Endodermal cell (in vitro differentiated cells): ENCODE results near the gene FAM221A. TPM values are rescaled to one million over a fixed set of nuclear protein-coding genes. Genes with fewer than 3 reads are reported as not detected.

ENCODE experiments used
- DNase-seq: peaks from one replicate; pipeline ENCODE4 v3.0.0-alpha.2; 2017
- H3K27ac ChIP-seq: 2 replicates; pipeline ENCODE4 v1.5.1; 2013; ENCODE audit warnings: mild to moderate bottlenecking, low read depth, low read length, moderate library complexity
- H3K27me3 ChIP-seq: 2 replicates; pipeline ENCODE4 v1.6.1; 2013; ENCODE audit warnings: mild to moderate bottlenecking, low read length, moderate library complexity; ENCODE audit not compliant: insufficient read depth, control insufficient read depth, poor library complexity, severe bottlenecking
- H3K36me3 ChIP-seq: 2 replicates; pipeline ENCODE4 v1.7.0; 2013; ENCODE audit warnings: mild to moderate bottlenecking, low read length, moderate library complexity; ENCODE audit not compliant: control insufficient read depth, insufficient read depth
- H3K4me1 ChIP-seq: one replicate; pipeline ENCODE4 v1.7.0; 2013; ENCODE audit warnings: low read length; ENCODE audit not compliant: control insufficient read depth, insufficient read depth
- H3K4me3 ChIP-seq: 2 replicates; pipeline ENCODE4 v1.5.1; 2013; ENCODE audit warnings: mild to moderate bottlenecking, low read length, moderate library complexity
- H3K9ac ChIP-seq: 2 replicates; pipeline ENCODE4 v1.6.1; 2013; ENCODE audit warnings: mild to moderate bottlenecking, low read length, moderate library complexity; ENCODE audit not compliant: poor library complexity, severe bottlenecking; ENCODE audit errors: extremely low read depth
- H3K9me3 ChIP-seq: 2 replicates; pipeline ENCODE4 v1.6.1; 2013; ENCODE audit warnings: mild to moderate bottlenecking, low read length, moderate library complexity; ENCODE audit not compliant: control insufficient read depth
- H3K27ac Mint-ChIP-seq: 2 replicates; pipeline ENCODE4 v1.8.0; 2020; ENCODE audit warnings: mixed read lengths
- H3K27me3 Mint-ChIP-seq: 2 replicates; pipeline ENCODE4 v1.8.0; 2021; ENCODE audit warnings: mild to moderate bottlenecking, mixed read lengths; ENCODE audit not compliant: insufficient read depth
- H3K36me3 Mint-ChIP-seq: 2 replicates; pipeline ENCODE4 v1.8.0; 2020; ENCODE audit warnings: low read depth, mixed read lengths
- H3K4me1 Mint-ChIP-seq: 2 replicates; pipeline ENCODE4 v1.8.0; 2020; ENCODE audit warnings: mixed read lengths
- H3K4me3 Mint-ChIP-seq: 2 replicates; pipeline ENCODE4 v1.8.0; 2020; ENCODE audit warnings: mild to moderate bottlenecking, moderate library complexity, mixed read lengths
- H3K9me3 Mint-ChIP-seq: 2 replicates; pipeline ENCODE4 v1.8.0; 2020; ENCODE audit warnings: mild to moderate bottlenecking, mixed read lengths
- CTCF ChIP-seq: fragments of 200-600 bp; sonication (generic); conservative IDR thresholded peaks from 2 replicates; pipeline ENCODE4 v1.5.0; 2021; ENCODE audit warnings: antibody characterized with exemption, mild to moderate bottlenecking
- WGBS, 2 experiments: methylation state at CpG; one replicate each; pipeline versions ENCODE4 v1.1.5 to v1.1.7; 2013; ENCODE audit warnings: missing lambda C conversion rate in 2 of 2, mixed read lengths in 1 of 2; ENCODE audit not compliant: insufficient coverage in 1 of 2, insufficient read length in 1 of 2; 5-methylcytosine and 5-hydroxymethylcytosine counted together
- total RNA-seq, 2 donors: library from RNA; stranded (reverse); fragmentation: NEBNext Ultra II Directional in 1 of 2; extraction: Animal tissue kit (Norgen Biotek cat#: 25700) in 1 of 2; gene quantifications; 2 replicates in 1 of 2; 3 replicates in 1 of 2; pipeline ENCODE4 v1.2.1, GENCODE V29; 2021

The FAM221A gene
- total RNA-seq, 2 donors from 2014 or later, result 16.2 to 20.8 TPM

GRCh38 chr7:23743226-23743625, 63.2 kb downstream of the FAM221A start:
- Histone ChIP-seq H3K36me3 (no peaks in the 10 kb centered on the region), H3K4me1 (no peaks in the 10 kb centered on the region), H3K9ac (no peak overlapping the region), H3K27me3 (no peaks in the 10 kb centered on the region), H3K9me3 (peaks cover 46% of the 10 kb centered on the region), H3K27ac (no peak overlapping the region), H3K4me3 (no peak overlapping the region)
- no peak for DNase-seq
- Mint-ChIP-seq H3K4me3 (no peak overlapping the region), H3K27me3 (peaks cover 6% of the 10 kb centered on the region), H3K36me3 (peaks cover 41% of the 10 kb centered on the region), H3K9me3 (peaks cover 79% of the 10 kb centered on the region), H3K4me1 (no peaks in the 10 kb centered on the region), H3K27ac (no peak overlapping the region)
- no peak for TF ChIP-seq CTCF
- WGBS, 2 experiments, result 96 to 97% methylated on average over 4 of the region's 4 CpGs

GRCh38 chr7:23746629-23747028, 66.6 kb downstream of the FAM221A start:
- whole genome bisulfite sequencing, 2 experiments, result 100% methylated on average over 1 of the region's 1 CpG; no CpG with 5 or more reads in 1 of the 2 experiments
- H3K4me3 ChIP-seq, result no peak overlapping the region
- H3K27ac ChIP-seq, result no peak overlapping the region
- H3K9me3 ChIP-seq, result peaks cover 48% of the 10 kb centered on the region
- H3K4me1 Mint-ChIP-seq, result no peaks in the 10 kb centered on the region
- H3K27ac Mint-ChIP-seq, result no peak overlapping the region
- peaks cover 33% of the 10 kb centered on the region for H3K36me3 Mint-ChIP-seq
- TF ChIP-seq CTCF, result no peak
- no peak overlapping the region for H3K9ac ChIP-seq
- peaks cover 6% of the 10 kb centered on the region for H3K27me3 Mint-ChIP-seq
- no peaks in the 10 kb centered on the region for H3K4me1 ChIP-seq
- H3K36me3 ChIP-seq, result no peaks in the 10 kb centered on the region
- no peak overlapping the region for H3K4me3 Mint-ChIP-seq
- peaks cover 62% of the 10 kb centered on the region for H3K9me3 Mint-ChIP-seq
- no peaks in the 10 kb centered on the region for H3K27me3 ChIP-seq
- no peak for DNase-seq

GRCh38 chr7:23751852-23752251, 71.9 kb downstream of the FAM221A start:
- Mint-ChIP-seq H3K4me1 (peaks cover 3% of the 10 kb centered on the region), H3K4me3 (no peak overlapping the region), H3K27ac (no peak overlapping the region), H3K27me3 (no peaks in the 10 kb centered on the region), H3K9me3 (peaks cover 37% of the 10 kb centered on the region), H3K36me3 (peaks cover 34% of the 10 kb centered on the region)
- Histone ChIP-seq H3K36me3 (no peaks in the 10 kb centered on the region), H3K27me3 (no peaks in the 10 kb centered on the region), H3K4me3 (no peak overlapping the region), H3K27ac (no peak overlapping the region), H3K9me3 (peaks cover 18% of the 10 kb centered on the region), H3K4me1 (no peaks in the 10 kb centered on the region), H3K9ac (no peak overlapping the region)
- WGBS, 2 experiments, result 92 to 100% methylated on average over 1 of the region's 1 CpG
- DNase-seq, result no peak
- TF ChIP-seq CTCF, result no peak

Other genes with a start within 250 kb of the FAM221A start
- gene IGF2BP3, start 209.7 kb upstream of the FAM221A start, total RNA-seq, result 100 to 1,000 TPM; 114 to 123 TPM
- 100 to 1,000 TPM; 104 to 114 TPM for gene TRA2A, start 148.2 kb upstream of the FAM221A start, total RNA-seq
- gene CCDC126, start 82.8 kb upstream of the FAM221A start, total RNA-seq, result 10 to 100 TPM in 1 of 2 donors, 1 to 10 TPM in 1; 9.4 to 14.7 TPM
- gene STK31, start 30.0 kb downstream of the FAM221A start, total RNA-seq, result 1 to 10 TPM; 1.4 to 1.6 TPM